Measurements from ENCODE around the gene SDC3. TPM values are rescaled to one million over a fixed set of nuclear protein-coding genes. Genes with fewer than 3 reads are reported as not detected.

Gene SDC3
- total and polyA plus RNA-seq, 2 donors (not counting 1 experiment from before 2014, with no cell fraction given): 0.30 to 4.6 TPM

GRCh38 chr1:30907481-30908315 lies 860 bp downstream of the SDC3 start:
- H3K36me3 ChIP-seq (replicated peaks in 1 of 2; ENCODE audit: control extremely low read depth in 1 of 2, control insufficient read depth in 1 of 2, extremely low read depth in 1 of 2, insufficient read depth in 2 of 2, low read length in 1 of 2): no peaks in the 10 kb centered on the region
- H3K9ac ChIP-seq (ENCODE audit: low read length): peak overlapping the region; percentile 32
- 7% methylated on average over 33 of the region's 47 CpGs for WGBS (ENCODE audit: insufficient coverage)
- ChIA-PET CTCF (interaction anchor here (4.8 to 8.6 kb wide), 2 partner anchors 105 to 125 kb away, joined by 28 to 147 read pairs; no protein-coding TSS in a partner anchor), POLR2A (interaction anchor here (1.0 kb wide), 1 partner anchor 163 kb away, joined by 3 read pairs; no protein-coding TSS in a partner anchor)
- H4K20me1 ChIP-seq (ENCODE audit: control insufficient read depth, insufficient read depth, low read length, poor library complexity, severe bottlenecking): no peaks in the 10 kb centered on the region
- H3K27ac ChIP-seq (ENCODE audit: low read length in 2 of 2): no peak overlapping the region
- no peaks in the 10 kb centered on the region for H3K79me2 ChIP-seq (ENCODE audit: control insufficient read depth, insufficient read depth, low read length)
- H3K4me3 ChIP-seq (ENCODE audit: control extremely low read depth in 1 of 5, extremely low read depth in 1 of 5, insufficient read depth in 1 of 5, low read depth in 2 of 5, low read length in 4 of 5): peak overlapping the region in 3 of 5 experiments; percentile 20 to 35 (median 34)
- TF ChIP-seq EZH2 (IDR thresholded peaks at IDR 0.05; ENCODE audit: borderline replicate concordance, insufficient read depth, low read depth, low read length, poor library complexity, severe bottlenecking): no peak
- no peak for TF ChIP-seq CTCF (IDR thresholded peaks at IDR 0.05)
- peak overlapping the region; percentile 67 for H3K27ac Mint-ChIP-seq
- peak overlapping the region; percentile 22 for H2AFZ ChIP-seq (ENCODE audit: insufficient read depth, low read depth, low read length, poor library complexity, severe bottlenecking)
- peak overlapping the region; percentile 80 for H3K4me2 ChIP-seq (replicated peaks; ENCODE audit: low read depth, low read length, poor library complexity, severe bottlenecking)
- peak overlapping the region; percentile 92 for H3K4me3 Mint-ChIP-seq
- intact Hi-C loops (cut with micrococcal nuclease): loop anchor here (10.0 kb wide), 1 partner anchor 53 kb away; no protein-coding TSS in a partner anchor
- H3K9me3 ChIP-seq (ENCODE audit: control extremely low read depth in 1 of 3, control insufficient read depth in 2 of 3, insufficient read depth in 1 of 3, low read length in 2 of 3): peaks cover 0 to 14% (median 0%) of the 10 kb centered on the region in 3 donors
- DNase-seq (peak; percentile 41), ATAC-seq (ENCODE audit: low read depth) (no peak)
- H3K27me3 ChIP-seq (replicated peaks in 1 of 4; ENCODE audit: control extremely low read depth in 1 of 4, control insufficient read depth in 3 of 4, insufficient read depth in 4 of 4, low read length in 3 of 4): peaks cover 0 to 56% (median 20%) of the 10 kb centered on the region in 4 experiments
- H3K4me1 ChIP-seq (ENCODE audit: control insufficient read depth in 2 of 2, insufficient read depth in 2 of 2, low read length in 2 of 2): peaks cover 30 to 31% of the 10 kb centered on the region in 2 donors
- peaks cover 29% of the 10 kb centered on the region for H3K4me1 Mint-ChIP-seq
- H3K9me3 Mint-ChIP-seq (ENCODE audit: insufficient read depth): no peaks in the 10 kb centered on the region
- peaks cover 50% of the 10 kb centered on the region for H3K27me3 Mint-ChIP-seq

Data from B cell (primary cell).